ENCODE measurements around the gene ST8SIA1.

ST8SIA1 gene

GRCh38 chr12:22282283-22282682, 52.2 kb downstream of the ST8SIA1 start:
- TF ChIP-seq CTCF (IDR thresholded peaks at IDR 0.05), result no peak

GRCh38 chr12:22276867-22277266, 57.6 kb downstream of the ST8SIA1 start:
- TF ChIP-seq CTCF (IDR thresholded peaks at IDR 0.05), result no peak

GRCh38 chr12:22276313-22276712, 58.2 kb downstream of the ST8SIA1 start:
- TF ChIP-seq CTCF (IDR thresholded peaks at IDR 0.05), result no peak

- no peak for TF ChIP-seq CTCF (IDR thresholded peaks at IDR 0.05)
Measured at GRCh38 chr12:22275843-22276242, 58.7 kb downstream of the ST8SIA1 start.

- TF ChIP-seq CTCF (IDR thresholded peaks at IDR 0.05), result no peak
Measured at GRCh38 chr12:22272335-22273151, 62.0 kb downstream of the ST8SIA1 start.

- TF ChIP-seq CTCF (IDR thresholded peaks at IDR 0.05), result no peak
Measured at GRCh38 chr12:22271023-22271422, 63.5 kb downstream of the ST8SIA1 start.

GRCh38 chr12:22268973-22269372, 65.5 kb downstream of the ST8SIA1 start:
- TF ChIP-seq CTCF (IDR thresholded peaks at IDR 0.05), result no peak
